Measurements from ENCODE around the gene KDF1.

Gene KDF1, protein sequence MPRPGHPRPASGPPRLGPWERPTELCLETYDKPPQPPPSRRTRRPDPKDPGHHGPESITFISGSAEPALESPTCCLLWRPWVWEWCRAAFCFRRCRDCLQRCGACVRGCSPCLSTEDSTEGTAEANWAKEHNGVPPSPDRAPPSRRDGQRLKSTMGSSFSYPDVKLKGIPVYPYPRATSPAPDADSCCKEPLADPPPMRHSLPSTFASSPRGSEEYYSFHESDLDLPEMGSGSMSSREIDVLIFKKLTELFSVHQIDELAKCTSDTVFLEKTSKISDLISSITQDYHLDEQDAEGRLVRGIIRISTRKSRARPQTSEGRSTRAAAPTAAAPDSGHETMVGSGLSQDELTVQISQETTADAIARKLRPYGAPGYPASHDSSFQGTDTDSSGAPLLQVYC

DNA sequence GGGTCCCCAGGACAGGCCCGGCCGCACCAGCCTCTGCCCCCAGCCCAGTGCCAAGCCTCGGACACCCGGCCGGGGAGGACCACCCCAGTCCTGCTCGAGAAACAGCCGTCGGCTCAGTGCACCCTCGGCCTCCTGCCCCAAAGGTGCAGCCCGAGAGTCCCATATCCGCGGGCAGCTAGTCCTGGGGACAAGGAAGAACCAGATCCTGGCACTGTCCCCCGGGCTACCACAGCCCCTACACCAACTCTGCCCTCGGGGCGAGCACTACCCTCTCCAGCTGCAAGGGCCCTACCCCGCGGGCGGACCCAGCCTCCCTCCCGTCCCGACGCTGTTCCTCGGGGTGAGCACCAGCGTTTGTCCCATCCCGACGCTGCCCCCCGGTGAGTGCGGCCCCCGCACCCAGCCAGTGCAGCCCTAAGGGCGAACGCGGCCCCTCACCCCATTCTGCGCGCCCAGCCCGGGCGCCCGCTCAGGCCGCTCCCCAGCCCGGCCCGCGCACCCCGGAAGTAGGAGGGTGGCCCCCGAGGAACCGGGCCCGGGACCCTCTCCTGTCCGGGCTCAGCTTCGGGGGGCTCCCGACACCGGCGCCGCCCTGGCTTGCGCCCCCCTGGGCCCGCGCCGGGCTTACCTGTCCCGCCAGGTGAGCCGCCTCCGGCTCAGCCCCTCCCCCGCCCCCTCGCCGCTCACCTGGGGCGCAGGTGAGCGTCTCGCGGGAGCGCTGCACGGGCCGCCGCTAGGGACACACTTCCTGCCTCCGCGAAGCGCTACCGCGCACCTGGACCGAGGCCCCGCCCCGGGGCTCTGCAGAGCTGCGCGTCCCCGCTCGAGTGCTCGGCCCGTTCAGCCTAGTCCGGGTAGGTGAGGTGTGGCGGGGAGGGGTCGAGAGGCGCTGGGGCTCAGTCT is at the start of gene KDF1:
KDF1 (minus strand) TSS at position 747 of the 903 bp plus-strand sequence. CDS start 8,088 bp downstream, outside the sequence.
- no peak for DNase-seq (ENCODE audit: low read depth, low spot score)

GRCh38 chr1:27009601-27010197 is 49.4 kb upstream of the KDF1 start:
- DNase-seq (ENCODE audit: low read depth, low spot score) = no peak

- no peak for DNase-seq (ENCODE audit: low read depth, low spot score)
Measured at GRCh38 chr1:27007909-27008582, 47.8 kb upstream of the KDF1 start.

DNA sequence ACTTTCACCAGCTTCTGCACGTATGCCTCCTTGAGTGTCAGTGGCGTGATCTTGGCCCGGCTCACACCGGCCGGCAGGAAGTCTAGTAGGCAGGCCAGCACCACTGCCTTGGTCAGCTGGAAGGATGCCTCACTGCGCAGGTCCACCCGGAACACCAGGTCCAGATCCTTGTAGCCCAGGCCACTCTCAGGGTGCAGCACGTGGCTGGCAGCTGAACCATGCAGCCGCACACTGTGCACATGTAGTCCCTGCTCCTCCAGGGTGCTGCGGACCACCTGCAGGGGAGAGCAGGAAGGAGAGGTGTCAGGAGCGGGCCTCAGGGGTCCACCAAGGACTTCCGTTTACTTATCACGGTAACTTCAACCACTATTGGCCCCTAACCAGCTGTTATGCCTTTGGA is 46.4 kb upstream of the KDF1 start:
- no peak for DNase-seq (ENCODE audit: low read depth, low spot score)

DNA sequence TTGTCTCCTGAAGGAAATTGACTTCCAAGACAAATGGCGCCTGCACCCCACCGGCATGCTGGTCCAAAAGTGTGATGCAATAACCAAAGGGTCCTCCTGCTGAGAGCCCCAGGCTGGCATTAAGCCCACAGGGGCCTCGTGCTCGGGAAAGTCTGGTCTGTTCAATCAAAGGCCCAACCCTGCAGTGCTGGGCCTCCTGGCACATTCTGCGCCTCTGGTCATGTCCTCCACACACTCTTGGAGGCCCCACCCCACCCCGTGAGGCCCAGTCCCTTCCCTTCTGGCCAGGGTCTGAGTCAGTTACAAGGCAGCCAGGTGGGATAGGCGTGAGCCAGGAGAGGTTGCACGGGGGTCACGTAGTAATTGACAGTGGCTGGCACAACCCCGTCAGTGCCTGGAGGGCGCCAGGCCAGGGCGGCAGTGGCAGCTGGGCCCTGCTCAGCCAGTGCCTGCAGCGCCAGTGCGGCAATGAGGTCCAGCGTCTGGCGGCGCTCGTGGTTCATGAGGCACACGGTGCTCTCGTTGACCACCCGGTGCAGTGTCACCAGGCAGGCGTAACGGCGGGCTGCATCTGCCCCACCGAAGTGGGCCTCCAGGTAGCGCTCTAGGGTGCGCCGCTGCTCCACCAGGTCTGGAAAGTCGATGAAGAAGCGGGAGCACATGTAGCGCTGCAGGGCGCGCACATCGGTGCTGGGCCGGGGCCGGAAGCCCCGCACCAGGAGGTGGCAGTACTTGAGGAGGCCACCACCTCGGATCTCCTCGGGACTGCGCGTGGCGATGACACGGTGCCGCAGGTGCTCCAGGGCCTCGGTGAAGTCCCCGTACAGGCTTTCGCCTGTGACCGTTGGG is 45.6 kb upstream of the KDF1 start:
- DNase-seq (ENCODE audit: low read depth, low spot score) = no peak

- DNase-seq (ENCODE audit: low read depth, low spot score) = no peak
Measured at GRCh38 chr1:27005166-27005530, 44.9 kb upstream of the KDF1 start.

- no peak for DNase-seq (ENCODE audit: low read depth, low spot score)
Measured at GRCh38 chr1:27004471-27005165, 44.4 kb upstream of the KDF1 start.

DNA sequence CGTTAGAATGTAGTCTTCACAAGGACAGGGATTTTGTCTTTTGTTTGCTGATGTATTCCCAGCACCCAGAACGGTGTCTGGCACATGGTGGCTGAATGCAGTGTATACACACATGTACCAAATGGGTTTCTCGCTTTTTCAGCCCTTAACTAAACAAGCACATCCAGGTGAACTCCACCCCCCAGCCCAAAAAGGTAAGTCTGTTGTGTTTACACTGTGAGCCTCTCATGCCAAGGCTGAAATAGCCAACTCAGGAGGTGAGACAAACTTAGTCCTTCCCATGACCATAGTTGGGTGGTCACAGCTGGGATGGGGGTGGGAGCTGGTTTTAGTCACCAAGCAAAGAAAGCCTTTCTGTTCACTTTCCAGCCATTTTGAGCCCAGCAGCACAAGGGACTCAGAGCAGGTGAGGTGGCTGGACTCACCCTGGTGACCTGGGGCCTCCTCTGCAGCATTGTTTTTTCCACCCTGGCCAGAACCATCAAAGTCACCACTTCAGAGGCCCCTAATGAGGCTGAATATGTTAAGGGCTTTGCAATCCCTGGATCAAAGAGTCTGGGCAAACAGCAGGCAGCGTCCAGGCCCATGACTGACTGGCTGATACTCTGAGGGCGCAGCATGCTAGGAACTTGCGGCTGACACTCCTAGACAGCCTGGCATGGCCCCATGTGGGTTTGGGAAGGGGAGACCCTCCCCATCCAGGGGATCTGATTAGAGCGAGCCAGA is 43.6 kb upstream of the KDF1 start:
- DNase-seq (ENCODE audit: low read depth, low spot score) = no peak

DNA sequence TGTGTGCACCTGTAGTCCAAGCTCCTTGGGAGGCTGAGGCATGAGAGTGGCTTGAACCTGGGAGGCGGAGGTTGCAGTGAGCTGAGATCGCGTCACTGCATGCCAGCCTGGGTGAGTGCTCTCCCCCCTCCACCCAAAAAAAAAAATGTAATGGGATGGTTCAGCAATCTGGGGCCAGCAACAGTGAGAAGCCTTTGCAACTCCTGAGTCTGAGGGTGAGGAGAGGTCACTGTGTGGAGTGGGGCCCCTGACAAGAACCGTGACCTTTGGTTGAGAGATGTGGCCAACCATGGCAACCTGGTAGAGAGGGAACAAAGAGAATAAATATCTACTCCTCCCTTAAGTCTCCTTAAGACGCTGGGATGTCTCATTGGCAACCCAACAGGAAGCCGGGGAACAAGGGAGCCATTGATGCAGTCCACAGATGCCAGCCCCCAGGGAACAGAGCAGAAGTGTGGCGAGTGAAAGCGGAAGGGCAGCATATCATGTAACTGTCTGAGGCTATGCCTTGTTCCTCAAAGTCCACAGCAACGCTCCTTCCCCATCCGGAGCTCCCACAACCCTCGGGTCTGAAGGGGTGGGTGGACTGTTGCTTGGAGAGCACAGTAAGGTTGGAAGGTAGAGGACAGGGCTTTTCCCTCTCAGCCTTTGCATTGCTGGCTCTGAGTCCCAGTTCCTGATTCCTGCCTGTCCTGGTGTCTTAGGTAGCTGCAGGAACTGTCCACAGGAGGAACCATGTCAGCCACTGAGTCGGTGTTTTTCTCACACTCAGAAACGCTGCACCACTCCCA is 41.5 kb upstream of the KDF1 start:
- no peak for DNase-seq (ENCODE audit: low read depth, low spot score)

DNA sequence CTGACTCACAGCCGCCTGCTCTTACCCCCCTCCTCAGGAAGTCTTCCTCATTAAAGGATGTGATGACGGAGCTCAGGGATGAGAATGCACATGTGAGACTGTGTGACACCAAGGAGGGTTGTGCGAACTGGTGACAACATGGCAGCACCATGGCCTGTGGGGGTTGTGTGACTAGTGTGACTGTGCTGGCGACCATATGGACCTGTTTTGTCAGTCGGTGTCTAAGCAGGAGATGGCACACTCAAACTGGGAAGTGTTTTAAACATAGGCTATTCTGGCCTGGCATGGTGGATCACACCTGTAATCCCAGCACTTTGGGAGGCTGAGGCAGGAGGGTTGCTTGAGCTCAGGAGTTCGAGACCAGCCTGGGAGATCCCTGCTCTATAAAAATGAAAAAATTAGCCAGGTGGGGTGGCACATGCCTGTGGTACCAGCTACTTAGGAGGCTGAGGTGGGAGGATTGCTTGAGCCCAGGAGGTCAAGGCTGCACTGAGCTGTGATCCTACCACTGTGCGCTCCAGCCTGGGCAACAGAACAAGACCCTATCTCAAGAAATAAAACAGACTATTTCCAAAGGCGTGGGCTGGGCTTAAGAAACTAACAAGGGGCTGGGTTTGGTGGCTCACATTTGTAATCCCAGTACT is 40.7 kb upstream of the KDF1 start:
- DNase-seq (ENCODE audit: low read depth, low spot score) = no peak

- DNase-seq (ENCODE audit: low read depth, low spot score) = no peak
Measured at GRCh38 chr1:27000090-27000816, 40.0 kb upstream of the KDF1 start.

- DNase-seq (ENCODE audit: low read depth, low spot score) = no peak
Measured at GRCh38 chr1:26999440-26999987, 39.2 kb upstream of the KDF1 start.

- DNase-seq (ENCODE audit: low read depth, low spot score) = no peak
Measured at GRCh38 chr1:26998429-26999300, 38.4 kb upstream of the KDF1 start.

GRCh38 chr1:26996665-26997064 is 36.4 kb upstream of the KDF1 start:
- DNase-seq (ENCODE audit: low read depth, low spot score) = no peak

GRCh38 chr1:26996024-26996423 is 35.8 kb upstream of the KDF1 start:
- DNase-seq (ENCODE audit: low read depth, low spot score) = no peak

- no peak for DNase-seq (ENCODE audit: low read depth, low spot score)
Measured at GRCh38 chr1:26994787-26995517, 34.7 kb upstream of the KDF1 start.

Data from brain pericyte (primary cell).